ENCODE measurements around the gene SCAMP2. TPM values are rescaled to one million over a fixed set of nuclear protein-coding genes. Genes with fewer than 3 reads are reported as not detected.

The SCAMP2 gene
- total RNA-seq, 2 experiments from 2014 or later: 56.1 to 56.9 TPM

- Mint-ChIP-seq H3K27ac (peak overlapping the region; percentile 86), H3K27me3 (no peaks in the 10 kb centered on the region), H3K9me3 (no peaks in the 10 kb centered on the region), H3K4me1 (ENCODE audit: low read depth) (peaks cover 43% of the 10 kb centered on the region), H3K4me3 (peak overlapping the region; percentile 70), H3K36me3 (ENCODE audit: low read depth) (peaks cover 33% of the 10 kb centered on the region)
- POLR2A ChIA-PET: interaction anchor here (0.6 to 2.6 kb wide), 7 partner anchors 9 to 115 kb away, joined by 3 to 21 read pairs (median 6); partner anchors contain the start of genes FAM219B and SCAMP2
- H3K4me3 ChIP-seq (ENCODE audit: low read length): no peak overlapping the region
- peak overlapping the region; percentile 5 to 75 for H3K27ac ChIP-seq (ENCODE audit: low read depth in 1 of 2, low read length in 2 of 2)
- peaks cover 70% of the 10 kb centered on the region for H3K4me1 ChIP-seq (ENCODE audit: insufficient read depth, low read length)
- no peaks in the 10 kb centered on the region for H3K9me3 ChIP-seq (ENCODE audit: control insufficient read depth in 1 of 2, insufficient read depth in 1 of 2, low read length in 2 of 2)
- intact Hi-C loops (cut with DNase I, micrococcal nuclease): loop anchor here (5.0 kb wide), 2 partner anchors 44 to 51 kb away; partner anchors contain the start of genes COX5A (in 1 of the 2) and ULK3 (in 1 of the 2)
- ATAC-seq (ENCODE audit: poor library complexity) (no peak), DNase-seq (no peak)
- TF ChIP-seq, protein P1, sequence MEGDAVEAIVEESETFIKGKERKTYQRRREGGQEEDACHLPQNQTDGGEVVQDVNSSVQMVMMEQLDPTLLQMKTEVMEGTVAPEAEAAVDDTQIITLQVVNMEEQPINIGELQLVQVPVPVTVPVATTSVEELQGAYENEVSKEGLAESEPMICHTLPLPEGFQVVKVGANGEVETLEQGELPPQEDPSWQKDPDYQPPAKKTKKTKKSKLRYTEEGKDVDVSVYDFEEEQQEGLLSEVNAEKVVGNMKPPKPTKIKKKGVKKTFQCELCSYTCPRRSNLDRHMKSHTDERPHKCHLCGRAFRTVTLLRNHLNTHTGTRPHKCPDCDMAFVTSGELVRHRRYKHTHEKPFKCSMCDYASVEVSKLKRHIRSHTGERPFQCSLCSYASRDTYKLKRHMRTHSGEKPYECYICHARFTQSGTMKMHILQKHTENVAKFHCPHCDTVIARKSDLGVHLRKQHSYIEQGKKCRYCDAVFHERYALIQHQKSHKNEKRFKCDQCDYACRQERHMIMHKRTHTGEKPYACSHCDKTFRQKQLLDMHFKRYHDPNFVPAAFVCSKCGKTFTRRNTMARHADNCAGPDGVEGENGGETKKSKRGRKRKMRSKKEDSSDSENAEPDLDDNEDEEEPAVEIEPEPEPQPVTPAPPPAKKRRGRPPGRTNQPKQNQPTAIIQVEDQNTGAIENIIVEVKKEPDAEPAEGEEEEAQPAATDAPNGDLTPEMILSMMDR (IDR thresholded peaks at IDR 0.05): no peak
- no peaks in the 10 kb centered on the region for H3K27me3 ChIP-seq (ENCODE audit: control insufficient read depth in 1 of 2, insufficient read depth in 2 of 2, low read length in 2 of 2)
- peaks cover 37% of the 10 kb centered on the region for H3K36me3 ChIP-seq (ENCODE audit: insufficient read depth, low read length)
- CTCF ChIA-PET: interaction anchor here (1.6 kb wide), 1 partner anchor 9 kb away, joined by 8 read pairs; no protein-coding TSS in a partner anchor
Measured at GRCh38 chr15:74892931-74893330, 19.8 kb upstream of the SCAMP2 start.

- TF ChIP-seq, protein P1 (IDR thresholded peaks at IDR 0.05): no peak
- H3K9me3 ChIP-seq (ENCODE audit: control insufficient read depth in 1 of 2, insufficient read depth in 1 of 2, low read length in 2 of 2): no peaks in the 10 kb centered on the region
- Mint-ChIP-seq H3K4me1 (ENCODE audit: low read depth) (peaks cover 43% of the 10 kb centered on the region), H3K36me3 (ENCODE audit: low read depth) (peaks cover 32% of the 10 kb centered on the region), H3K9me3 (no peaks in the 10 kb centered on the region), H3K27me3 (no peaks in the 10 kb centered on the region), H3K27ac (peak overlapping the region; percentile 86), H3K4me3 (peak overlapping the region; percentile 27)
- ChIA-PET CTCF (no interaction called here), POLR2A (interaction anchor here (1.5 to 2.6 kb wide), 2 partner anchors 9 to 14 kb away, joined by 4 to 21 read pairs; partner anchors contain the start of gene FAM219B)
- H3K36me3 ChIP-seq (ENCODE audit: insufficient read depth, low read length): peaks cover 32% of the 10 kb centered on the region
- intact Hi-C loops (cut with DNase I, micrococcal nuclease): loop anchor here (5.0 kb wide), 2 partner anchors 45 to 50 kb away; partner anchors contain the start of genes COX5A (in 1 of the 2) and ULK3 (in 1 of the 2)
- peak overlapping the region in 1 of 2 donors; percentile 75 for H3K27ac ChIP-seq (ENCODE audit: low read depth in 1 of 2, low read length in 2 of 2)
- ATAC-seq (ENCODE audit: poor library complexity) (no peak), DNase-seq (peak in 1 of 14 experiments; percentile 43)
- H3K4me1 ChIP-seq (ENCODE audit: insufficient read depth, low read length): peaks cover 66% of the 10 kb centered on the region
- H3K4me3 ChIP-seq (ENCODE audit: low read length): no peak overlapping the region
- no peaks in the 10 kb centered on the region for H3K27me3 ChIP-seq (ENCODE audit: control insufficient read depth in 1 of 2, insufficient read depth in 2 of 2, low read length in 2 of 2)
Measured at GRCh38 chr15:74892313-74892712, 19.1 kb upstream of the SCAMP2 start.

GRCh38 chr15:74891469-74891868 is 18.3 kb upstream of the SCAMP2 start:
- CTCF ChIA-PET: no interaction called here
- no peak overlapping the region for H3K27ac ChIP-seq (ENCODE audit: low read depth in 1 of 2, low read length in 2 of 2)
- Mint-ChIP-seq H3K27ac (peak overlapping the region; percentile 86), H3K9me3 (no peaks in the 10 kb centered on the region), H3K27me3 (no peaks in the 10 kb centered on the region), H3K4me1 (ENCODE audit: low read depth) (peaks cover 43% of the 10 kb centered on the region), H3K36me3 (ENCODE audit: low read depth) (peaks cover 27% of the 10 kb centered on the region), H3K4me3 (peak overlapping the region; percentile 45)
- peaks cover 24% of the 10 kb centered on the region for H3K36me3 ChIP-seq (ENCODE audit: insufficient read depth, low read length)
- TF ChIP-seq, protein P1 (IDR thresholded peaks at IDR 0.05): no peak
- no peak overlapping the region for H3K4me3 ChIP-seq (ENCODE audit: low read length)
- ATAC-seq (ENCODE audit: poor library complexity) (no peak), DNase-seq (no peak)
- no peaks in the 10 kb centered on the region for H3K27me3 ChIP-seq (ENCODE audit: control insufficient read depth in 1 of 2, insufficient read depth in 2 of 2, low read length in 2 of 2)
- intact Hi-C loops (cut with DNase I, micrococcal nuclease): loop anchor here (2.0 to 5.0 kb wide), 3 partner anchors 46 to 49 kb away; partner anchors contain the start of genes ULK3 (in 2 of the 2) and COX5A (in 1 of the 2)
- peaks cover 61% of the 10 kb centered on the region for H3K4me1 ChIP-seq (ENCODE audit: insufficient read depth, low read length)
- no peaks in the 10 kb centered on the region for H3K9me3 ChIP-seq (ENCODE audit: control insufficient read depth in 1 of 2, insufficient read depth in 1 of 2, low read length in 2 of 2)
- POLR2A ChIA-PET: interaction anchor here (1.5 kb wide), 1 partner anchor 10 kb away, joined by 4 read pairs; no protein-coding TSS in a partner anchor
